ENCODE measurements around the gene RALA. TPM values are rescaled to one million over a fixed set of nuclear protein-coding genes. Genes with fewer than 3 reads are reported as not detected.

RALA gene
- total and polyA plus RNA-seq, 2 of the 13 experiments (the other 11 are each of a cell fraction or from before 2014, with no cell fraction given): 11.8 to 19.5 TPM

GRCh38 chr7:39623047-39623731 lies at the start of gene RALA (continued):
- TF ChIP-seq ZNF160 (CRISPR knock-in tag; IDR thresholded peaks at IDR 0.05) (no peak), ARID3A (IDR thresholded peaks at IDR 0.05; ENCODE audit: low read depth, low read length) (no peak), PPARG (CRISPR knock-in tag; conservative IDR thresholded peaks at IDR 0.05) (no peak), ZNF737 (CRISPR knock-in tag; IDR thresholded peaks at IDR 0.05; ENCODE audit: borderline replicate concordance) (no peak), ZNF577 (CRISPR knock-in tag; IDR thresholded peaks at IDR 0.05; ENCODE audit: borderline replicate concordance, low read depth) (no peak), ZNF782 (CRISPR knock-in tag; IDR thresholded peaks at IDR 0.05; ENCODE audit: borderline replicate concordance) (no peak), YEATS2 (CRISPR knock-in tag; IDR thresholded peaks at IDR 0.05; ENCODE audit: borderline replicate concordance) (0 out of 2 replicates have a peak, but pooled peaks have one; percentile 39), NFKBIZ (CRISPR knock-in tag; IDR thresholded peaks at IDR 0.05) (no peak), MTF2 (CRISPR knock-in tag; IDR thresholded peaks at IDR 0.05; ENCODE audit: borderline replicate concordance) (peak; percentile 84; the same call in 1 of the 2 replicates), ZNF33B (CRISPR knock-in tag; IDR thresholded peaks at IDR 0.05) (0 out of 2 replicates have a peak, but pooled peaks have one; percentile 64), NR2F2 (IDR thresholded peaks at IDR 0.05; ENCODE audit: borderline replicate concordance, low read depth) (no peak), ZNF614 (CRISPR knock-in tag; IDR thresholded peaks at IDR 0.05; ENCODE audit: borderline replicate concordance) (peak; percentile 37; the same call in 1 of the 2 replicates), ZNF850 (CRISPR knock-in tag; conservative IDR thresholded peaks at IDR 0.05) (no peak; the same call in 1 of the 2 replicates), NFRKB (IDR thresholded peaks at IDR 0.05) (no peak; the same call in 1 of the 2 replicates), HOXA3 (CRISPR knock-in tag; IDR thresholded peaks at IDR 0.05) (0 out of 2 replicates have a peak, but pooled peaks have one; percentile 21), ZNF263 (CRISPR knock-in tag; IDR thresholded peaks at IDR 0.05) (peak; percentile 99), ZNF570 (CRISPR knock-in tag; IDR thresholded peaks at IDR 0.05; ENCODE audit: borderline replicate concordance) (no peak), ETS1 (CRISPR knock-in tag; IDR thresholded peaks at IDR 0.05) (0 out of 2 replicates have a peak, but pooled peaks have one; percentile 68), ELF1 (CRISPR knock-in tag; IDR thresholded peaks at IDR 0.05) (peak; percentile 53; the same call in 1 of the 2 replicates)
- TF ChIP-seq, protein P1, sequence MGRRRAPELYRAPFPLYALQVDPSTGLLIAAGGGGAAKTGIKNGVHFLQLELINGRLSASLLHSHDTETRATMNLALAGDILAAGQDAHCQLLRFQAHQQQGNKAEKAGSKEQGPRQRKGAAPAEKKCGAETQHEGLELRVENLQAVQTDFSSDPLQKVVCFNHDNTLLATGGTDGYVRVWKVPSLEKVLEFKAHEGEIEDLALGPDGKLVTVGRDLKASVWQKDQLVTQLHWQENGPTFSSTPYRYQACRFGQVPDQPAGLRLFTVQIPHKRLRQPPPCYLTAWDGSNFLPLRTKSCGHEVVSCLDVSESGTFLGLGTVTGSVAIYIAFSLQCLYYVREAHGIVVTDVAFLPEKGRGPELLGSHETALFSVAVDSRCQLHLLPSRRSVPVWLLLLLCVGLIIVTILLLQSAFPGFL (CRISPR knock-in tag; IDR thresholded peaks at IDR 0.05): no peak
- TF ChIP-seq, protein P2, sequence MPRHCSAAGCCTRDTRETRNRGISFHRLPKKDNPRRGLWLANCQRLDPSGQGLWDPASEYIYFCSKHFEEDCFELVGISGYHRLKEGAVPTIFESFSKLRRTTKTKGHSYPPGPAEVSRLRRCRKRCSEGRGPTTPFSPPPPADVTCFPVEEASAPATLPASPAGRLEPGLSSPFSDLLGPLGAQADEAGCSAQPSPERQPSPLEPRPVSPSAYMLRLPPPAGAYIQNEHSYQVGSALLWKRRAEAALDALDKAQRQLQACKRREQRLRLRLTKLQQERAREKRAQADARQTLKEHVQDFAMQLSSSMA (CRISPR knock-in tag; IDR thresholded peaks at IDR 0.05): peak; percentile 31; the same call in 1 of the 2 replicates
